Activated CD4-positive, CD25-positive, alpha-beta regulatory T cell (primary cell): Measurements from ENCODE around the gene SORCS2.
"Not testable (repeated sequence)": the region's sequence is repeated elsewhere in the genome, so short reads cannot be mapped to it uniquely, and the experiment has no call there.

ENCODE experiments used
- DNase-seq, 4 experiments: peaks; one replicate each; lab custom pipeline; 2025; lab: John Stamatoyannopoulos, UW

SORCS2 gene

DNA sequence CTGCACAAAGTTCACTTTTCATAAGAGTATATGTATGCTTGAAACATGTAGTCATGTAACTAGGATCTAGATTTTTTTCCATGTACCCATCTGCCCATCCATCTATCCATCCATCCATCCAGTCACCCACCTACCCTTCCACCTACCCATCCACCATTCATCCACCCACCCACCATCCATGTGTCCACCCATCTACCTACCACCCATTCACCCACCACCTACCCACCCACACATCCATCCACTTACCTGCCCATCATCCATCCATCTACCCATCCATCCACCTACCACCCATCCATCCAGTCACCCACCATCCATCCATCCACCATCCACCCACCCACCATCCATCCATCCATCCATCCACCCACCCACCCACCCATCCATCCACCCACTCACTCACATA lies 364.2 kb downstream of the SORCS2 start:
- no peak for DNase-seq

DNA sequence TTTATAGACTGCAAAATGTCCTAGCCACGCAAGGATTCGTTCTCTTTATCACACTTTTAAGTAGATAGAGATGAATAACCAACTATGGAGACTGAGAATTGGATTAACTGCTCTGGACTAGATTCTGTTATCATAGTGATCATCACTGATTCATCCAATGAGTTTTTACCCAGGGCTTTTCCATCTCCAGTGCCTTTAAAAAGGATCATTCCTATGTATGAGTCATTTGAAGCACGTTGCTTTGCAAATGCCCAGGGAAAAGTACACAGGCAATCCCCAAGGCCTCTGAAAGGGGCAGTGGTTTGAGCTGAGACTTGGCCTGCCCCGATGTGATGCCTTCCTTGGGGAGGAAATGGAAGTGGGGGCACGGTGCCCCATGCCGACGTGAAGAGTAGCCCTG lies 365.1 kb downstream of the SORCS2 start:
- DNase-seq: no peak

DNA sequence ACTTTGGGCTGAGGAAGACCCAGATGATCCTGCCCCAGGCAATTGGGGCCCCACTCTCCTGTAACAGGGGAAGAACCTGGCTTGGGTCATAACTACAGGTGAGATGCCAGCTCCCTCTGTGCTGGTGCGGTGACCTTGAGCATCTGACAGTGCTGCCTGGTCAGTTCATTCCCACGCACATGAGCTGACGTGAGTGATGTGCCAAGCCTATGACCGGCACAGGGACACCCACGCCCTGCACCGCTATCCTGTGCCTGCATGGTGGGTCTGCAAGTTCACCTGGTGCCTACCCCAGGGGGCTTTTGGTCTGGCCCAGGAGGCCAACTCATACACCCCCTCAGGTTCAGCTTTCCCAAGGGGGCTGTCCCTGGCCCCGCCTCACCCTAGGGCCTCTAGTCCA lies 366.1 kb downstream of the SORCS2 start:
- no peak for DNase-seq

DNA sequence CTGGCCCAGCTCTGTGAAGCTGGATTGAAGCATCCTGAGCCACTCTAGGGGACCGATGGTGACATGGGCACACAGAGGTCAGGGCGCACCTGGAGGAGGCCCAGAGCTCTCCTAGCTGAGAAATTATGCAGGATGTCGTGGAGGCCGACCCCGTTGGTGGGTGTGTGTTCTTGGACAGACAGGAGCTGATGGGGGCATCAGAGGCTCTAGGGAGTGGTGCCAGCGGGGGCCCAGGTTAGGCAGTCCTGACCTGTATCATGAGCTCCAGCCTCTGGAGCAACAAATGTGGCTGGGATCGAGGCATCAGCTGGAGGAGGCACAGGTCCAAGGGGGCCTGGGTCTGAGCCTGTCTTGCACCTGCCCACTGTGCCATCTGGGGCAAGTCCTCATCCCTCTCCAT lies 367.0 kb downstream of the SORCS2 start:
- no peak for DNase-seq

DNA sequence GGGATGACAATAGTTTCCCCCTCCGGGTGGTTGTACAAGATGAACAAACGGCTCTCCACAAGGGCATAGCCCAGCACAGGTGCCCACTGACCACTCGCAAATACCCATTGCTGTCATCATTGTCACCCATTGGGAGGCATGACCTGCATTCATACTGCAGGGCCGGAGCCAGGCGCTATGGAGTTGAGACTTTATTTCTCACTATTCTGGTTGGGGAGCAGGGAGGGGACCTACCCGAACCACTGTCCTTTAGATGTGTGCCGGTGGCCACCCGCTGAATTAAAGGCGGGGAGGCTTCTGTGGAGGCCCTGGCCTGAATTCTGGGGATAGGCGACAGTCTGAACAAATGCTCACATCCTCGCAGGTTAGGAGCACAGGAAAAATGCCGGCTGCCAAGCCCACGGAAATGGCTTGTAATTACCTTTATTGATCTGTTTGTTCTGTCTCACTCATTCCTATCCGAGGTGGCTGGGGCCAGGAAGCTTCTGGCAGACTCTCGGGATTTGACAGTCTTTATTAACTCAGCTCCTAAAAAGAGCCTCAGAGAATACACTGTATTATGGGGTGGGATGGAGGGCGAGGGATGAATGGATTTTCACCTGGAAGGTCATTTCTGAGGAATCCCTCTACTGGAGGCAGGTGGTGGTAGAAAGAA lies 367.5 kb downstream of the SORCS2 start:
- no peak for DNase-seq

DNA sequence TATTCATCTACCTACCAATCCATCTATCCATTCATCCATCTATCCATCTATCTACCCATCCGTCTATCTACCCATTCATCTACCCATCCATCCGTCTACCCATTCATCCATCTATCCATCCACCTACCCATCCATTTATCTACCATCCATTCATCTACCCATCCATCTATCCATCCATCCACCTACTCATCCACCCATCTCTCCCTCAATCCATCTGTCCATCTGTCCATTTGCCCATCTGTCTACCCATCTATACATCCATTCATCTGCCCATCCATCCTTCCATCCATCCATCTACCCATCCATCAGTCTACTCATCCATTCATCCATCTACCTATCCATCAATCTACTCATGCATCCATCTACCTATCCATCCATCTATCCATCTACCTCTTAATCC lies 369.2 kb downstream of the SORCS2 start:
- DNase-seq: no peak

GRCh38 chr4:7564242-7564641 lies 371.9 kb downstream of the SORCS2 start:
- no peak for DNase-seq

GRCh38 chr4:7565483-7565882 lies 373.1 kb downstream of the SORCS2 start:
- no peak for DNase-seq

- no peak for DNase-seq
Observed at GRCh38 chr4:7569810-7570783, 377.8 kb downstream of the SORCS2 start.

GRCh38 chr4:7571001-7571400 lies 378.7 kb downstream of the SORCS2 start:
- DNase-seq: no peak

DNA sequence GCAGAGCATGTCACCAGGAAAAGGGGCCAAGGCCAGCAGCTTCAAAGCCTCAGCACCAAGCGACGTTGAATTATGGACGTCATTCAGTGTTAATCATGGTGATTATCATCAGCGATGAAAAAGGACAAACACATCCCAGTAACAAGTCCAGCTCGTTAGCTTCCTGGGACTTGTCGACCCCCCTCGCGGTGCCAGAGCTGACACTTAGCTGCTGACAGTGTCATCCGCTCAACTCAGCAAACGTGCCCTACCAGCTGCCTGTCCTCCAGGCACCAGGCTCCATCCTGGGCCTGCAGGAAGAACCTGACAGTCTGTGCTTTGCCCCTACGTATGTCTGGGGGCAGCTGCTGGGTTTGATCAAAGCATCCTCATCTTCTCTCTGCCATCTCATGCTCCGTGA lies 379.4 kb downstream of the SORCS2 start:
- DNase-seq: no peak

- no peak for DNase-seq
Observed at GRCh38 chr4:7572894-7573293, 380.6 kb downstream of the SORCS2 start.

- DNase-seq: no peak
Observed at GRCh38 chr4:7573576-7574091, 381.3 kb downstream of the SORCS2 start.

- DNase-seq: no peak
Observed at GRCh38 chr4:7574287-7575014, 382.1 kb downstream of the SORCS2 start.

GRCh38 chr4:7575426-7575825 lies 383.1 kb downstream of the SORCS2 start:
- DNase-seq: no peak

GRCh38 chr4:7577361-7578039 lies 385.2 kb downstream of the SORCS2 start:
- not testable (repeated sequence) for DNase-seq

- no peak for DNase-seq
Observed at GRCh38 chr4:7581477-7581876, 389.1 kb downstream of the SORCS2 start.

- no peak for DNase-seq
Observed at GRCh38 chr4:7582313-7583097, 390.2 kb downstream of the SORCS2 start.

GRCh38 chr4:7584098-7584497 lies 391.8 kb downstream of the SORCS2 start:
- DNase-seq: no peak

DNA sequence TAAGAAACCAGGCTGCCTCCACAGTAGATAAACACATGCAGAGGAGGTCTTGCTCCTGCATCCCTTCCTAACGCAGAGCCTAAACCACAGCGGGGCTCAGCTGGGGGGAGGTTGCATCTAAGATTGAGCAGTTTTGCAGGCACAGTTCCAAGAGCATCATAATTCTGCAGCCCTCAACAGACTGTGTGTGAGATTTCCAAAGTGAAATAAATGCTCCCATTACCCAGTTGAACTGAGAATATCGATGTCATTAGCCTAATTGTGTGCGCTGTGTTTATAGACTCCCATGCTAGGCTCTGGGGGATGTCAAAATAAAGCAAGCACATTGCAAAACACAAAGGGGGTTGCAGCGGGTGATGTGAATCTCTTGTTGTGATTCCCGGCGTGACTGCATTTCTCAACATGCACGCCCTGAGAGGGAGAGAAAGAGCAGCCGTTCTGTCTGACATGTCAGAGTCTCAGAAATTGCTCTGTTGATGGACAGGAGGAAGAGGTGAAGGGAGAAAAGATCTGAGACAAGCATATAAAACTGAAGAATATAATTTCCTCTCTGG lies 392.3 kb downstream of the SORCS2 start:
- no peak for DNase-seq

DNA sequence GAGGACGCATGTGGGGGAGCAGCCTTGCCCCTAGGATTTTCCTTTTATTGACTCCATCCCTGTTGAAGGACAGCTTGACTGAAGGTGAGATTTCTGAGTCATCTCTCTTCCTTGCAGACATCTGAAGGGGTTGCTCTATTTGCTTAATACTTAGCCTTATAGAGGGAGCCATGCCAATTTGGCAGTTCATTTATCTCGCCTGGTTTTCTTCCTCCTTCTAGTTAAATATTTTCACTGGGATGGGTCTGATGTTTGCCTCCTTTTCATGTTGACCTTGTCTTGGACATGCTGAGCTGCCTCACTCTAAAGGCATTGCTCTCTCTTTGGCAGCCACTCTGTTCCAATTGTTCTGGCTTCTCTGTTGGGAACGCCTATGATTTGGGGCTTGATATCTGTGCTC lies 393.4 kb downstream of the SORCS2 start:
- DNase-seq: no peak
